ENCODE measurements around the gene KCNH2. TPM values are rescaled to one million over a fixed set of nuclear protein-coding genes. Genes with fewer than 3 reads are reported as not detected.

Gene KCNH2
- total and polyA plus RNA-seq, 10 of the 15 experiments (the other 5 are each of a cell fraction or from before 2014, with no cell fraction given): 0.04 to 0.24 (median 0.17) TPM; not detected in 6

GRCh38 chr7:150901160-150902035 lies 76.7 kb downstream of the KCNH2 start:
- Histone ChIP-seq H4K20me1 (ENCODE audit: control insufficient read depth, insufficient read depth) (no peaks in the 10 kb centered on the region), H3K27ac (ENCODE audit: control insufficient read depth, insufficient read depth) (no peak overlapping the region), H3K4me3 (no peak overlapping the region), H3K79me2 (ENCODE audit: control insufficient read depth, insufficient read depth, low read length) (no peaks in the 10 kb centered on the region), H3K9ac (ENCODE audit: control insufficient read depth, insufficient read depth, low read length) (no peak overlapping the region), H3K9me3 (replicated peaks; ENCODE audit: control insufficient read depth, insufficient read depth, low read length) (no peaks in the 10 kb centered on the region), H2AFZ (ENCODE audit: control insufficient read depth, low read depth, low read length) (no peak overlapping the region), H3K4me2 (ENCODE audit: control insufficient read depth, insufficient read depth) (no peak overlapping the region), H3K27me3 (replicated peaks in 1 of 2; ENCODE audit: control insufficient read depth in 2 of 2, insufficient read depth in 2 of 2, low read length in 1 of 2) (peaks cover 2 to 6% of the 10 kb centered on the region in 2 experiments; a peak in 2 of 4 replicates), H3K36me3 (ENCODE audit: control insufficient read depth in 2 of 2, insufficient read depth in 2 of 2, low read length in 1 of 2) (no peaks in the 10 kb centered on the region), H3K4me1 (ENCODE audit: control insufficient read depth, insufficient read depth, low read length) (peaks cover 16% of the 10 kb centered on the region)
- ATAC-seq (no peak), DNase-seq (ENCODE audit: low read depth, low spot score) (no peak), FAIRE-seq (no peak)
- in situ Hi-C loops (cut with MboI): loop anchor here (5.0 kb wide), 1 partner anchor 86 kb away; no protein-coding TSS in a partner anchor
- ChIA-PET POLR2A (no interaction called here), CTCF (interaction anchor here (0.6 to 1.5 kb wide), 4 partner anchors 8 to 123 kb away, joined by 3 read pairs; no protein-coding TSS in a partner anchor), RAD21 (ENCODE audit: unreplicated experiment) (no interaction called here), SMC1A (ENCODE audit: uncharacterized antibody, unreplicated experiment) (no interaction called here)
- 6% methylated on average over 15 of the region's 15 CpGs for WGBS (ENCODE audit: insufficient coverage, insufficient replicate concordance, low lambda C conversion rate, missing lambda C conversion rate)
- BruUV-seq (replicated peaks): no TSS peak
- TF ChIP-seq JUND (IDR thresholded peaks at IDR 0.05; ENCODE audit: low read depth, low read length) (no peak), CHD1 (IDR thresholded peaks at IDR 0.05; ENCODE audit: low read depth, low read length) (no peak), SUZ12 (IDR thresholded peaks at IDR 0.05; ENCODE audit: unreplicated experiment) (no peak), YY1 (IDR thresholded peaks at IDR 0.05; ENCODE audit: low read depth, low read length) (no peak), ZNF24 (IDR thresholded peaks at IDR 0.05) (no peak)
- intact Hi-C loops (cut with micrococcal nuclease; ENCODE audit: unreplicated experiment): no loop called here

GRCh38 chr7:150900675-150901074 lies 77.4 kb downstream of the KCNH2 start:
- Histone ChIP-seq H3K36me3 (ENCODE audit: control insufficient read depth in 2 of 2, insufficient read depth in 2 of 2, low read length in 1 of 2) (no peaks in the 10 kb centered on the region), H3K4me3 (no peak overlapping the region), H3K9ac (ENCODE audit: control insufficient read depth, insufficient read depth, low read length) (no peak overlapping the region), H3K79me2 (ENCODE audit: control insufficient read depth, insufficient read depth, low read length) (no peaks in the 10 kb centered on the region), H3K4me2 (ENCODE audit: control insufficient read depth, insufficient read depth) (no peak overlapping the region), H2AFZ (ENCODE audit: control insufficient read depth, low read depth, low read length) (no peak overlapping the region), H3K9me3 (replicated peaks; ENCODE audit: control insufficient read depth, insufficient read depth, low read length) (no peaks in the 10 kb centered on the region), H4K20me1 (ENCODE audit: control insufficient read depth, insufficient read depth) (no peaks in the 10 kb centered on the region), H3K27ac (ENCODE audit: control insufficient read depth, insufficient read depth) (no peak overlapping the region), H3K4me1 (ENCODE audit: control insufficient read depth, insufficient read depth, low read length) (peaks cover 16% of the 10 kb centered on the region), H3K27me3 (replicated peaks in 1 of 2; ENCODE audit: control insufficient read depth in 2 of 2, insufficient read depth in 2 of 2, low read length in 1 of 2) (peaks cover 2 to 6% of the 10 kb centered on the region in 2 experiments; a peak in 2 of 4 replicates)
- BruUV-seq (replicated peaks): no TSS peak
- ChIA-PET RAD21 (ENCODE audit: unreplicated experiment) (no interaction called here), SMC1A (ENCODE audit: uncharacterized antibody, unreplicated experiment) (no interaction called here), POLR2A (no interaction called here), CTCF (interaction anchor here (1.4 kb wide), 1 partner anchor 84 kb away, joined by 4 read pairs; no protein-coding TSS in a partner anchor)
- 50% methylated on average over 8 of the region's 8 CpGs for WGBS (ENCODE audit: insufficient coverage, insufficient replicate concordance, low lambda C conversion rate, missing lambda C conversion rate)
- in situ Hi-C loops (cut with MboI) (loop anchor here (5.0 kb wide), 1 partner anchor 87 kb away; no protein-coding TSS in a partner anchor), intact Hi-C loops (cut with micrococcal nuclease; ENCODE audit: unreplicated experiment) (no loop called here)
- ATAC-seq: no peak
- DNase-seq (ENCODE audit: low read depth, low spot score): no peak
- no peak for FAIRE-seq
- no peak for TF ChIP-seq KDM1A (IDR thresholded peaks at IDR 0.05; ENCODE audit: borderline replicate concordance)
- no peak for TF ChIP-seq ZNF217 (IDR thresholded peaks at IDR 0.05)
- no peak for TF ChIP-seq MLLT1 (IDR thresholded peaks at IDR 0.05)
- TF ChIP-seq ZBTB11 (CRISPR knock-in tag; IDR thresholded peaks at IDR 0.05): no peak
- no peak for TF ChIP-seq IRF3 (IDR thresholded peaks at IDR 0.05)
- no peak for TF ChIP-seq CBX3 (IDR thresholded peaks at IDR 0.05; ENCODE audit: borderline replicate concordance, low read depth)
